Measurements from ENCODE around the gene ARHGEF12.

- TF ChIP-seq GATA2 (IDR thresholded peaks at IDR 0.05; ENCODE audit: low read depth, low read length) (no peak), GATA3 (IDR thresholded peaks at IDR 0.05; ENCODE audit: low read depth, low read length) (no peak)
Measured at GRCh38 chr11:120509346-120510053, 173.3 kb downstream of the ARHGEF12 start.

Data from SH-SY5Y (cell line).